NCI-H446 (cell line): ENCODE data around the gene SLC44A2.

Source experiments
- DNase-seq, 2 experiments: peaks; one replicate each; lab custom pipeline; 2025; lab: John Stamatoyannopoulos, UW

Gene SLC44A2

GRCh38 chr19:10682397-10683063 is 57.2 kb downstream of the SLC44A2 start:
- DNase-seq = no peak

- no peak for DNase-seq
Observed at GRCh38 chr19:10683064-10683426, 57.7 kb downstream of the SLC44A2 start.

DNA sequence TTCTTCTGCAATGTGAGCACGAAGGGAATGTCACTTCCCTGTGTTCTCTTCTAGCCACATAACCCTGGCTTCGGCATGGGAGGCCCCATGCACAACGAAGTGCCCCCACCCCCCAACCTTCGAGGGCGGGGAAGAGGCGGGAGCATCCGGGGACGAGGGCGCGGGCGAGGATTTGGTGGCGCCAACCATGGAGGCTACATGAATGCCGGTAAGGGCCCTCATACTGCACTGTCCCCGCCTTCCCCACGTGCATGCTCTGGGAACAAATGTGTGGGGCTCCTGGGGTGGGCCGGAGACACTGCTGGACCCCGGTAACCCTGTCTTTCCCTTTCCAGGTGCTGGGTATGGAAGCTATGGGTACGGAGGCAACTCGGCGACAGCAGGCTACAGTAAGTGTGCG is 58.2 kb downstream of the SLC44A2 start:
- DNase-seq = no peak

- peak in 1 of 2 experiments; percentile 68 for DNase-seq
Observed at GRCh38 chr19:10685210-10685609, 59.9 kb downstream of the SLC44A2 start.

GRCh38 chr19:10686193-10686592 is 60.8 kb downstream of the SLC44A2 start:
- DNase-seq = no peak

GRCh38 chr19:10686661-10687517 is 61.5 kb downstream of the SLC44A2 start:
- no peak for DNase-seq

DNA sequence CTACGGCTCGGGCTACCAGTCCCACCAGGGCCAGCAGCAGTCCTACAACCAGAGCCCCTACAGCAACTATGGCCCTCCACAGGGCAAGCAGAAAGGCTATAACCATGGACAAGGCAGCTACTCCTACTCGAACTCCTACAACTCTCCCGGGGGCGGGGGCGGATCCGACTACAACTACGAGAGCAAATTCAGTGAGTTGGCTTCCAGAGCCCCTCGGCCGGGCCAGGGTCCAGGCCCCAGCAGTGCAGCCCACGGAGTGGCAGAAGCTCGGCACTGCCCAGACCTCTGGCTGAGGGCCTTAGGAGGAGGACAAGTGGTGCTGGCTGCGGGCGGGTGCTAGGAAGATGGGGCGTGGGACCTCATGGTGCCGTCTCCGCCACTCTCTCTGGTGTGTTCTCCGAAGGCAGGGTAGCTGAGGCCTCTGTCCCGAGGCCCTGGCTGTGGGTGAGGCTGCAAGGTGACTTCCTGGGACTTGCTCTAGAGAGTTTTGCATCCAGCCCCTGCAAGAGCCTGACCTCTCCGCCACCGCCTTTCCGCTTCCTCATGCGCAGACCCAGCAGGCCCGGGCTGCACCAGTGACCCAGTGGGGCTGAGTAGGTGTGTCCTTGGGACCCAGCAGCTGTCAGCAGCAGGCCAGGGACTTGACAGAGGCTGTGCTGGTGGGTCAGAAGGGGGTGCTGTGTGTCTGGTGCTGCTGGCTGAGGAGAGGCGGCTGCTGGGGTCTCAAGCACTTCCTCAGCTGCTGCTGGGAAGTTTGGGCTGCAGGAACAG is 62.4 kb downstream of the SLC44A2 start:
- no peak for DNase-seq

DNA sequence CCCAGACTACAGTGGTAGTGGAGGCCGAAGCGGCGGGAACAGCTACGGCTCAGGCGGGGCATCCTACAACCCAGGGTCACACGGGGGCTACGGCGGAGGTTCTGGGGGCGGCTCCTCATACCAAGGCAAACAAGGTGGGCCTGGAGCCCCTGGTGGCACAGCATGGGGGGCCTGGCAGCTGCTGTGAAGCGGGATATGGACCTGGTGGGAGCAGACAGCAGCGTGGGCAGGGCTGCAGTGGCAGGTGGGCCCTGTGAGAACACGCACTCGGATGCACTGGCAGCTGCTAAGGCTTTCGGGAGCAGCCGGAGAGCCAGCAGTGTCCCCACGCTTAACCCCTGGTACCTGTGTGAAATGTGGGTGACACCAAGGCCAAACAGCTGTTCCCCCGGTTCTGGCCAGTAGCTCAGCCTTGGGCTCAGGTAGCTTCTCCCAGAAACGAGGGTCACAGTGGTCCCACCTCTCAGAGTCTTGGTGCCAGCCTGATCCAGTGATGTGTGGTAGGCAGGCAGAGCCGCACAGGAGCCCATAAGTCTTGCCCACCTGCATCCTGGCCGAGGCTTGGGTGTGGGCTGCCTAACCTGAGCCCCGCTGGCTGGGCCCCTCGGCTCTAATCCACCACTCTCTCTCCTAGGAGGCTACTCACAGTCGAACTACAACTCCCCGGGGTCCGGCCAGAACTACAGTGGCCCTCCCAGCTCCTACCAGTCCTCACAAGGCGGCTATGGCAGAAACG is 63.4 kb downstream of the SLC44A2 start:
- DNase-seq = no peak

- DNase-seq = no peak
Observed at GRCh38 chr19:10690341-10690781, 65.0 kb downstream of the SLC44A2 start.

DNA sequence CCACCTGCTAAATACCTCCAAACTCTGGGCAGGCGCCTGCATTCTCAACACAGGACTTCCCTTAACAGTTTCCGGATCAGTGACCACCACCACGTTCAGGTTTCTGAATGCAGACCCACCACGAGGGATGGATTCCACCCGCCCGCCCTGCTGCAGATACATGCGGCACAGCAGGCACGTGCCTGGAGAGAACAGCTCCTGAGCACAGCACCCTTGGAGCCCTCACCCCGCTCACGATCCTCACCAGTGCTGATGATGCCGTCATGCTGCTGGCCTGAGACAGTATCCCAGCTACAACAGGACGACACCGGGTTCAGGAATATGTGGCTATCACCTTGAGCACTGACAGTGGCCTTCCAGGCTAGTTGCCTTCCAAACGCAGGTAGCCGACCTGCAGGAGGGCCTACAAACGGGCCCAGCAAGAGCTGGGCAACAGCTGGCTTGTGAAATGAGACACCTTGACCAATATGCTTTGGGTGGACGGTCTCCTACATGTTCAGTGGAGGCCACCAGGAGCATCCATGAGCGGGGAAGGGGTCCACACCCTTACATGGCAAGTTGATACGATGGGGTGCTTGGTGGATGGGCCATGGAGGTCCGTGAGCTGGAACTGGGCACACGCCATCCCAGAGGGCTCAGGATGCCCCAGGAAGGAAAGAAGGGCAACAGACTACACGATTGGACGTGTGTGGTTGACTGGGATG is 66.0 kb downstream of the SLC44A2 start:
- no peak for DNase-seq

DNA sequence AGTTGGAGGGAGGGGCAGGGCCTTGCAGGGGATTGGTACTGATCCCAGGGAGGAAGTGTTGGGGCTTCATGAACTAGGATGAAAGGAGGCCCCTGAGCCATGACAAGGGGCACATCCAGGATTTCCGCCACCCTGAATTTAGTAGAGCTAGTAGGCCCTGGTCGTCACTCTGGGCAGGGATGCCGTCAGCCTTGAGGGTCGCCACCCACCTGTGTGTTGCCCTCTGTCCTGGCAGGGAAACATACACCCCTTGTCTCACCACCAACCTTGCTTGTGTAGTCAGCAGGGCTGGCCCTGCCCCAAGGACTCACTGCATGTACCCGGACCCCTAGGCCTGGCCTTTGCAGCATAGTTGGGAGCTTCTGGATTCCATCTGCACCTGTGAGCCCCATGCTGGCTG is 66.5 kb downstream of the SLC44A2 start:
- no peak for DNase-seq

DNA sequence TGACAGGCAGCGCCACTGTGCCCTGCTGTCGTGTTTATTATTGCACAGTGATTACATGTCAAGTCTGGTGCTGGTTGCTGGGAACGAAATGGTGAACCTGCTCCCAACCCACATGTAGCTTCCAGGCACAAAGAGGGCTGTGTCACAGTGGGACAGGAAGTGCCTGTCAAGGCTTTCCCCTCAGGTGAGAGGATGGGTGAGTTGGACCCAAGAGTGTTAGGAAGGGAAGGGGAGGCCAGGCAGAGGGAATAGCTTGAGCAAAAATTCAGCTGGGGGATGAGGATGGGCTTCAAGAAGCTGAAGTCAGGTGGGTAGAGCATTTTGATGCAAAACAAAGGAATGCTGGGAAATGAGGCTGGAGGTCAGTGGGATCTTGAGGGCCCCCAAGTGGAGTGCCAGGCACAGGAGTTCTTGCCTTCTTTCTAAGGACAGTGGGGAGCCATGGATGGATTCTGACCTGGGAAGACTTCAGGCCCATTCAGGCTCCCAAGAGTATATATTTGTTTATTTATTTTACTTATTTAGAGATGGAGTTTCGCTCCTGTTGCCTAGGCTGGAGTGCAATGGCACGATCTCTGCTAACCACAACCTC is 67.4 kb downstream of the SLC44A2 start:
- DNase-seq = no peak
